ENCODE results near the gene PICALM.
"Not testable (repeated sequence)": the region's sequence is repeated elsewhere in the genome, so short reads cannot be mapped to it uniquely, and the experiment has no call there.

PICALM gene

GRCh38 chr11:85934596-85935169 lies 134.2 kb downstream of the PICALM start:
- DNase-seq, result no peak

GRCh38 chr11:85930879-85931366 lies 138.0 kb downstream of the PICALM start:
- DNase-seq, result no peak

GRCh38 chr11:85926653-85927214 lies 142.2 kb downstream of the PICALM start:
- DNase-seq, result not testable (repeated sequence)

- no peak for DNase-seq
These were observed 145.4 kb downstream of the PICALM start for GRCh38 chr11:85923455-85923854.

- no peak for DNase-seq
These were observed 146.5 kb downstream of the PICALM start for GRCh38 chr11:85922367-85922766.

- no peak for DNase-seq
These were observed 149.7 kb downstream of the PICALM start for GRCh38 chr11:85918910-85919794.

- DNase-seq, result no peak
These were observed 154.5 kb downstream of the PICALM start for GRCh38 chr11:85914425-85914824.

GRCh38 chr11:85913513-85913912 lies 155.4 kb downstream of the PICALM start:
- no peak for DNase-seq

GRCh38 chr11:85912414-85912813 lies 156.5 kb downstream of the PICALM start:
- no peak for DNase-seq

All from effector CD8-positive, alpha-beta T cell (primary cell).